ENCODE data around the gene PDE5A.

DNA sequence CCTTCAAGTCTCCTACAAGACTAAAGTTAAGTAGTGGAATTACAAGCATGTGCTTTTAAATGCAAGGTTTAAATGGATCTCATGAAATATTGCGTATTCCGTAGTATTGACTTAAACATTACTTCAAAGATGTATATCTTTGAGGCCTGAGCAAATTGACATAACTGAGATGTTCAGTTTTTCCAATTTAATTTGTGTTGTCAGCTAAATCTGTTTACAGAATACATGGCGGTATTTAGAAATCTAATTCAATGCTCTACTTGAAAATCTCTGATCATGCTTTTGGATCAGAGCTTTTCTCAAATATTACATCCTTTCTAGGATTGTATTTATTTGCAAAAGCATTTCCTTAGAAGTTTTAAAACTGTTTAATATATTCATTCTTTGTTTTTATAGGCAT lies 47.5 kb upstream of the PDE5A start:
- TF ChIP-seq, protein P1, sequence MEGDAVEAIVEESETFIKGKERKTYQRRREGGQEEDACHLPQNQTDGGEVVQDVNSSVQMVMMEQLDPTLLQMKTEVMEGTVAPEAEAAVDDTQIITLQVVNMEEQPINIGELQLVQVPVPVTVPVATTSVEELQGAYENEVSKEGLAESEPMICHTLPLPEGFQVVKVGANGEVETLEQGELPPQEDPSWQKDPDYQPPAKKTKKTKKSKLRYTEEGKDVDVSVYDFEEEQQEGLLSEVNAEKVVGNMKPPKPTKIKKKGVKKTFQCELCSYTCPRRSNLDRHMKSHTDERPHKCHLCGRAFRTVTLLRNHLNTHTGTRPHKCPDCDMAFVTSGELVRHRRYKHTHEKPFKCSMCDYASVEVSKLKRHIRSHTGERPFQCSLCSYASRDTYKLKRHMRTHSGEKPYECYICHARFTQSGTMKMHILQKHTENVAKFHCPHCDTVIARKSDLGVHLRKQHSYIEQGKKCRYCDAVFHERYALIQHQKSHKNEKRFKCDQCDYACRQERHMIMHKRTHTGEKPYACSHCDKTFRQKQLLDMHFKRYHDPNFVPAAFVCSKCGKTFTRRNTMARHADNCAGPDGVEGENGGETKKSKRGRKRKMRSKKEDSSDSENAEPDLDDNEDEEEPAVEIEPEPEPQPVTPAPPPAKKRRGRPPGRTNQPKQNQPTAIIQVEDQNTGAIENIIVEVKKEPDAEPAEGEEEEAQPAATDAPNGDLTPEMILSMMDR (IDR thresholded peaks at IDR 0.05; ENCODE audit: poor library complexity): no peak
- no peak for TF ChIP-seq EZH2phosphoT487 (IDR thresholded peaks at IDR 0.05; ENCODE audit: low read depth, severe bottlenecking, unreplicated experiment)
